ENCODE measurements around the gene MIAT. TPM values are rescaled to one million over a fixed set of nuclear protein-coding genes. Genes with fewer than 3 reads are reported as not detected.

Gene MIAT
- total and polyA plus RNA-seq, 2 donors (not counting 1 experiment from before 2014, with no cell fraction given): 1.9 to 10.2 TPM

GRCh38 chr22:26713823-26714449 lies 56.5 kb downstream of the MIAT start:
- no peaks in the 10 kb centered on the region for H3K27me3 ChIP-seq (ENCODE audit: control insufficient read depth, insufficient read depth, low read length)
- TF ChIP-seq CTCF (conservative IDR thresholded peaks at IDR 0.05 in 1 of 2, IDR thresholded peaks at IDR 0.05 in 1 of 2; ENCODE audit: low read depth in 1 of 2, low read length in 2 of 2) (no peak), EZH2 (IDR thresholded peaks at IDR 0.05; ENCODE audit: low read length, missing control alignments) (no peak)
- H4K20me1 ChIP-seq (ENCODE audit: control insufficient read depth, extremely low read depth, insufficient read depth, low read length): no peaks in the 10 kb centered on the region
- no peaks in the 10 kb centered on the region for H3K9me3 ChIP-seq (ENCODE audit: control insufficient read depth, insufficient read depth, low read depth, low read length)
- H3K9ac ChIP-seq (ENCODE audit: insufficient read depth, low read length): no peak overlapping the region
- no peak overlapping the region for H3K4me2 ChIP-seq (ENCODE audit: extremely low read depth, insufficient read depth, low read length)
- no peak overlapping the region for H3K4me3 ChIP-seq (replicated peaks in 1 of 4; ENCODE audit: control extremely low read depth in 1 of 4, insufficient read depth in 1 of 4, low read depth in 3 of 4, low read length in 4 of 4)
- peak in 1 of 2 donors; percentile 89 for DNase-seq (ENCODE audit: low read depth in 2 of 2)
- no peak overlapping the region for H2AFZ ChIP-seq (ENCODE audit: low read length)
- no peaks in the 10 kb centered on the region for H3K36me3 ChIP-seq (ENCODE audit: control insufficient read depth, insufficient read depth, low read length)
- no peak overlapping the region for H3K27ac ChIP-seq (ENCODE audit: insufficient read depth, low read length)
- H3K4me1 ChIP-seq (ENCODE audit: control insufficient read depth, extremely low read depth, insufficient read depth, low read length): peaks cover 30% of the 10 kb centered on the region
- no peaks in the 10 kb centered on the region for H3K79me2 ChIP-seq (ENCODE audit: control insufficient read depth, insufficient read depth, low read length)

DNA sequence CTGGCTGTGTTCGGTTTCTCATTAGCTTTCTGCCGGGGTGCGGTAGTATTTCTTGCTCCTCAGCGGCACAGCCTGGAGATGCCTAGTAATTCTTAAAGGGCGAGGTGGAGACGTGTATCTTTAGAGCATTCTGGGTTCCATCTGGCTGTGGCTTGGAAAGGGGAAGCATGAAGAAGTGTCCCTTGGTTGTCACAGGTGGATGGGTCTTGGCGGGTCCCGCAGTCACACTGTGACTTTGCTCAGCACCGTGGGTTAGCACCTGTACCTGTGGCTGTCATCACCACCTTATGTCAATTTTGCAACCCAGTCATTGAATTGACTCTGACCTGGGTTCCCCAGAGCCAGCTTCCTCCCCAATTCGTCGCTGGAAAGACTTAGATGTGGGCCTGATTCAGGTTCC lies 57.6 kb downstream of the MIAT start:
- Histone ChIP-seq H3K9me3 (ENCODE audit: control insufficient read depth, insufficient read depth, low read depth, low read length) (no peaks in the 10 kb centered on the region), H3K36me3 (ENCODE audit: control insufficient read depth, insufficient read depth, low read length) (no peaks in the 10 kb centered on the region), H4K20me1 (ENCODE audit: control insufficient read depth, extremely low read depth, insufficient read depth, low read length) (no peaks in the 10 kb centered on the region), H3K27me3 (ENCODE audit: control insufficient read depth, insufficient read depth, low read length) (no peaks in the 10 kb centered on the region), H2AFZ (ENCODE audit: low read length) (no peak overlapping the region), H3K27ac (ENCODE audit: insufficient read depth, low read length) (no peak overlapping the region), H3K4me1 (ENCODE audit: control insufficient read depth, extremely low read depth, insufficient read depth, low read length) (peaks cover 27% of the 10 kb centered on the region), H3K9ac (ENCODE audit: insufficient read depth, low read length) (no peak overlapping the region), H3K79me2 (ENCODE audit: control insufficient read depth, insufficient read depth, low read length) (no peaks in the 10 kb centered on the region), H3K4me2 (ENCODE audit: extremely low read depth, insufficient read depth, low read length) (no peak overlapping the region), H3K4me3 (replicated peaks in 1 of 4; ENCODE audit: control extremely low read depth in 1 of 4, insufficient read depth in 1 of 4, low read depth in 3 of 4, low read length in 4 of 4) (no peak overlapping the region)
- no peak for TF ChIP-seq CTCF (conservative IDR thresholded peaks at IDR 0.05 in 1 of 2, IDR thresholded peaks at IDR 0.05 in 1 of 2; ENCODE audit: low read depth in 1 of 2, low read length in 2 of 2)
- no peak for TF ChIP-seq EZH2 (IDR thresholded peaks at IDR 0.05; ENCODE audit: low read length, missing control alignments)
- no peak for DNase-seq (ENCODE audit: low read depth in 2 of 2)

DNA sequence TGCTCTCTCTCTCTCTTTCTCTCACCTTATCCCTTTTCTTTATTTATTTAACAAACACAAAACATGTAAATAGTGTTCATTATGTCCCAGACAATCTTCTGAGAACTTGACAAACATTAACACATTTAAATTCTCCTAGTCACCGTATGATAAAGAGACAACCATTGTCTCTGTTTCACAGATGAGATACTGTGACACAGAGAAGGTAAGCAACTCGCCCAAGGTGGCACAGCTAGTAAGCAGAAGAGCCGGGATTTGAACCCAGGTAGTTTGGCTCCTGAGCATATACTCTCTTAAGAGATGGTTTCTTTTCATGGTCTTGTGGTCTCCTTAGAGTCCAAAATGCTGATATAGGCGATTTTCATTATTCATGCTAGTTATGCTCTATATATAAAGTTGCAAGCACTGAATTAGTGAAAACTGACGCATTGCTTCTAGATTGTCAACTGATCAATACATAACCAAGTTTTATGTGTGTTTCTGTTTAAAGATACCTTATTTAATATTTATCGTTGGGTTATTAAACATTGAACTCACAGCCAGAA lies 58.1 kb downstream of the MIAT start:
- H3K27ac ChIP-seq (ENCODE audit: insufficient read depth, low read length): no peak overlapping the region
- no peaks in the 10 kb centered on the region for H3K36me3 ChIP-seq (ENCODE audit: control insufficient read depth, insufficient read depth, low read length)
- no peak overlapping the region for H2AFZ ChIP-seq (ENCODE audit: low read length)
- H3K9ac ChIP-seq (ENCODE audit: insufficient read depth, low read length): no peak overlapping the region
- no peaks in the 10 kb centered on the region for H3K79me2 ChIP-seq (ENCODE audit: control insufficient read depth, insufficient read depth, low read length)
- no peak for TF ChIP-seq EZH2 (IDR thresholded peaks at IDR 0.05; ENCODE audit: low read length, missing control alignments)
- TF ChIP-seq CTCF (conservative IDR thresholded peaks at IDR 0.05 in 1 of 2, IDR thresholded peaks at IDR 0.05 in 1 of 2; ENCODE audit: low read depth in 1 of 2, low read length in 2 of 2): no peak
- H4K20me1 ChIP-seq (ENCODE audit: control insufficient read depth, extremely low read depth, insufficient read depth, low read length): no peaks in the 10 kb centered on the region
- H3K4me3 ChIP-seq (replicated peaks in 1 of 4; ENCODE audit: control extremely low read depth in 1 of 4, insufficient read depth in 1 of 4, low read depth in 3 of 4, low read length in 4 of 4): no peak overlapping the region
- peaks cover 28% of the 10 kb centered on the region for H3K4me1 ChIP-seq (ENCODE audit: control insufficient read depth, extremely low read depth, insufficient read depth, low read length)
- no peaks in the 10 kb centered on the region for H3K9me3 ChIP-seq (ENCODE audit: control insufficient read depth, insufficient read depth, low read depth, low read length)
- DNase-seq (ENCODE audit: low read depth in 2 of 2): no peak
- H3K27me3 ChIP-seq (ENCODE audit: control insufficient read depth, insufficient read depth, low read length): no peaks in the 10 kb centered on the region
- H3K4me2 ChIP-seq (ENCODE audit: extremely low read depth, insufficient read depth, low read length): no peak overlapping the region
